ENCODE measurements around the gene CFAP57.

GRCh38 chr1:43293176-43293575, 121.0 kb downstream of the CFAP57 start:
- TF ChIP-seq POLR2A (IDR thresholded peaks at IDR 0.05) (no peak), CTCF (IDR thresholded peaks at IDR 0.05) (no peak), POLR2AphosphoS5 (IDR thresholded peaks at IDR 0.05) (no peak), EP300 (IDR thresholded peaks at IDR 0.05; ENCODE audit: low read depth) (no peak)

Data from transverse colon (tissue), 4 donors.